ENCODE measurements around the gene VIPR2. TPM values are rescaled to one million over a fixed set of nuclear protein-coding genes. Genes with fewer than 3 reads are reported as not detected.
A peak's percentile ranks its signal among the peaks of the same experiment; 100 is the strongest.
"Not testable (repeated sequence)": the region's sequence is repeated elsewhere in the genome, so short reads cannot be mapped to it uniquely, and the experiment has no call there.

Gene VIPR2
- total RNA-seq, result under 1 TPM; 0.22 to 0.26 TPM
- under 1 TPM in 2 of 3 donors, not detected in 1; 0.17 to 0.62 TPM for polyA plus RNA-seq
- total RNA-seq, result 0 to 0.08 (median 0) reads per million in 6 experiments

GRCh38 chr7:159144758-159145489 is at the start of gene VIPR2:
TSS of gene VIPR2 (minus strand) at chr7:159144867. CDS start at chr7:159144771, 96 bp downstream.
- peaks cover 5 to 42% (median 18%) of the 10 kb centered on the region in 5 donors for H3K27me3 Mint-ChIP-seq
- H3K36me3 Mint-ChIP-seq, result no peaks in the 10 kb centered on the region
- H3K4me1 Mint-ChIP-seq, result peaks cover 0 to 11% (median 3%) of the 10 kb centered on the region in 4 donors
- POLR2A ChIA-PET, result no interaction called here
- H3K9me3 Mint-ChIP-seq, result no peaks in the 10 kb centered on the region
- no peak within 1 kb of the TSS for H3K27ac Mint-ChIP-seq
- ATAC-seq (peak; percentile 49 to 57), DNase-seq (peak in 3 of 10 donors; percentile 10 to 28 (median 18))
- H3K4me3 Mint-ChIP-seq, result peak within 1 kb of the TSS; percentile 62 to 83 (median 70)

GRCh38 chr7:159193543-159194090 is 49.0 kb upstream of the VIPR2 start:
- no peak overlapping the region for H3K4me3 Mint-ChIP-seq
- H3K9me3 Mint-ChIP-seq, result peaks cover 0 to 4% (median 0%) of the 10 kb centered on the region in 9 donors
- DNase-seq (no peak), ATAC-seq (no peak)
- no peaks in the 10 kb centered on the region for H3K36me3 Mint-ChIP-seq
- POLR2A ChIA-PET, result interaction anchor here (0.5 to 0.7 kb wide), 2 partner anchors 135 to 200 kb away, joined by 3 read pairs; no protein-coding TSS in a partner anchor
- H3K4me1 Mint-ChIP-seq, result peaks cover 12 to 56% (median 36%) of the 10 kb centered on the region in 4 donors
- peaks cover 0 to 9% (median 2%) of the 10 kb centered on the region in 5 donors for H3K27me3 Mint-ChIP-seq
- peak overlapping the region in 3 of 10 donors; percentile 3 to 49 (median 9) for H3K27ac Mint-ChIP-seq

DNA sequence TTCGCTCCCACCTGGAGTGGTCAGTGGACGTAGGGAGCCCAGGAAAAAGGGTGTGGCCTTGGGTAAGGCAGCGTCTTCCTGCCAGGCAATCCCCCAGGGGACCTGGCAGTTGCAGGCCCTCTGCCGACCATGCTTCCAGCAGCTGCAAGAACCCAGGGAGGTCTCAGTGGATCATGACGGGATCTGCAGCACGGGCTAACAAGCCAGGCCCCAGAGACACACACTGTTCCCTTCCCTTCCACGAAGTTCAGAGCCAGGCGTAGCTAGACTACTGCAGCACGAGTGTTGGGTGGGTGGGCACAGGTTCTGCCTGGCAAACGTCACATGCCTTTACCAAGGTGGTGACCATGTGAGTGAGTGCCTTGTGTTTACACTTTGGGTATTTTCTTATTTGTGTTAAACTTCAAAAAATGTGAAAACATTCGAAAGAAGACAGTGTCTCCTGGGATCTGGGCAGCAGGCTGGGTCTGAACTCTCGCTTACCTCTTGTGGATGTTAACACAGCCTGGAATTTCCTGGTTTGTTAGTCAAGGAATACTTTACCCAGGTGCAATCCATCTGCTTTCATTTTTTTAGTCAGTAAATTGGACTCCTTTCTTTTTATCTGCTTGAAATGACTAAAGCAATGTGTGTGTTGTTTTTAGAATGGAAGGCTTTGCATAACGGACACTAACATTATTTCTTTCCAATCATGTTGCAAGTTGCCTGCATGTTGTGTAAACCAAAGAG is 48.2 kb upstream of the VIPR2 start:
- no peak for ATAC-seq

DNA sequence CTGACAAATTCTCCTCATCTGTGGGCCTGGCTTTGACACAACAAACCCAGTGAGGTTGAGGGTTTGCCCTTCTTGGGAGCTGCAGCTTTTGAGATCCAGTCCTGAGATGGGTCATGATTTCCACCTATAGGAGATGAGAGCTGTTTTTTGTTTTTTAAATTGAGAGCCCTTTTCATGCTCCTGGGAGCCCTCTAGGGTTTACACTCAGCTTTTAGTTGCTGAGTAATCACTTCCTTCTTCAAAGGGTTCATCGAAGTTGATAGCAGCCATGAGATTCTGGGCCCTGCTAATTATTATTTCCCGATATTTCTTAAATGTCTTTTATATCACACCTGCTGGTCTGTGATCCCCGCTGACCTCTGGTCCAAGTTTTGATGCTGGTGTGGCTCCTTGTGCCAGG is 47.3 kb upstream of the VIPR2 start:
- H3K4me1 Mint-ChIP-seq, result peaks cover 4 to 40% (median 20%) of the 10 kb centered on the region in 4 donors
- no peak overlapping the region for H3K4me3 Mint-ChIP-seq
- peaks cover 0 to 3% (median 0%) of the 10 kb centered on the region in 3 donors for H3K36me3 Mint-ChIP-seq
- DNase-seq (no peak), ATAC-seq (no peak)
- H3K27ac Mint-ChIP-seq, result no peak overlapping the region
- POLR2A ChIA-PET, result no interaction called here
- peaks cover 0 to 19% (median 4%) of the 10 kb centered on the region in 9 donors for H3K9me3 Mint-ChIP-seq
- peaks cover 0 to 9% (median 4%) of the 10 kb centered on the region in 5 donors for H3K27me3 Mint-ChIP-seq

More for the DNA sequence above, 48.2 kb upstream of the VIPR2 start:
- H3K27ac Mint-ChIP-seq, result peak overlapping the region in 1 of 10 donors; percentile 3
- POLR2A ChIA-PET, result no interaction called here
- peaks cover 0 to 9% (median 4%) of the 10 kb centered on the region in 5 donors for H3K27me3 Mint-ChIP-seq
- no peaks in the 10 kb centered on the region for H3K36me3 Mint-ChIP-seq
- H3K4me1 Mint-ChIP-seq, result peaks cover 11 to 48% (median 29%) of the 10 kb centered on the region in 4 donors
- DNase-seq, result no peak
- H3K9me3 Mint-ChIP-seq, result peaks cover 0 to 12% (median 0%) of the 10 kb centered on the region in 9 donors
- no peak overlapping the region for H3K4me3 Mint-ChIP-seq

DNA sequence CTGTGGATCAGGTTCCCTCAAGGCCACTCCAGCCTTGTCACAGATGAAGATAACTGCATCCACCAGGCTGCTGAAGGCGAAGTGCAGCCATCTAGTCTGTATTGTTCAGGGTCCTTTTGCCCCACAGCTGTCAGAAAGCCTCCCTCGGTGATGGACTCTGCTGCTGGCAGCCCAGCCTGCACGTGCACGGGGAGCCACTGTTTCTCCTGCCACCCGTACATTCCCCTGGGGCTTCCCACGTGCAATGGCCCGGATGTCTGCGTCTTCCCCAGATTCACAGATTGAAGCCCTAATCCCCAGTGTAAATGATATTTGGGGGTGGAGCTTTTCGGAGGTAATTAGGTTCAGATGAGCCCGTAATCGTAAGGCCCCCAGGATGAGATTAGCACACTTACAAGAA is 46.6 kb upstream of the VIPR2 start:
- DNase-seq (no peak), ATAC-seq (no peak)
- Mint-ChIP-seq H3K4me3 (no peak overlapping the region), H3K27me3 (peaks cover 3 to 16% (median 9%) of the 10 kb centered on the region in 5 donors), H3K36me3 (peaks cover 4 to 7% (median 7%) of the 10 kb centered on the region in 3 donors), H3K27ac (no peak overlapping the region), H3K9me3 (peaks cover 0 to 19% (median 9%) of the 10 kb centered on the region in 9 donors), H3K4me1 (peaks cover 0 to 33% (median 14%) of the 10 kb centered on the region in 4 donors)
- POLR2A ChIA-PET, result no interaction called here

- POLR2A ChIA-PET, result no interaction called here
- no peak for ATAC-seq
- H3K9me3 Mint-ChIP-seq, result peaks cover 2 to 30% (median 19%) of the 10 kb centered on the region in 9 donors
Observed at GRCh38 chr7:159188011-159188410, 43.3 kb upstream of the VIPR2 start.

GRCh38 chr7:159179241-159179640 is 34.6 kb upstream of the VIPR2 start:
- H3K9me3 Mint-ChIP-seq, result peaks cover 0 to 17% (median 9%) of the 10 kb centered on the region in 9 donors
- peaks cover 9 to 17% (median 14%) of the 10 kb centered on the region in 4 donors for H3K4me1 Mint-ChIP-seq
- no peak for ATAC-seq
- peaks cover 0 to 26% (median 11%) of the 10 kb centered on the region in 5 donors for H3K27me3 Mint-ChIP-seq
- no peak overlapping the region for H3K4me3 Mint-ChIP-seq
- no peak overlapping the region for H3K27ac Mint-ChIP-seq
- POLR2A ChIA-PET, result no interaction called here
- no peak for DNase-seq
- peaks cover 0 to 4% (median 2%) of the 10 kb centered on the region in 3 donors for H3K36me3 Mint-ChIP-seq

More at GRCh38 chr7:159188011-159188410, 43.3 kb upstream of the VIPR2 start:
- Mint-ChIP-seq H3K27me3 (peaks cover 11 to 41% (median 26%) of the 10 kb centered on the region in 5 donors), H3K4me3 (no peak overlapping the region), H3K36me3 (peaks cover 5 to 28% (median 13%) of the 10 kb centered on the region in 3 donors), H3K27ac (no peak overlapping the region), H3K4me1 (peaks cover 0 to 6% (median 1%) of the 10 kb centered on the region in 4 donors)
- DNase-seq, result no peak

DNA sequence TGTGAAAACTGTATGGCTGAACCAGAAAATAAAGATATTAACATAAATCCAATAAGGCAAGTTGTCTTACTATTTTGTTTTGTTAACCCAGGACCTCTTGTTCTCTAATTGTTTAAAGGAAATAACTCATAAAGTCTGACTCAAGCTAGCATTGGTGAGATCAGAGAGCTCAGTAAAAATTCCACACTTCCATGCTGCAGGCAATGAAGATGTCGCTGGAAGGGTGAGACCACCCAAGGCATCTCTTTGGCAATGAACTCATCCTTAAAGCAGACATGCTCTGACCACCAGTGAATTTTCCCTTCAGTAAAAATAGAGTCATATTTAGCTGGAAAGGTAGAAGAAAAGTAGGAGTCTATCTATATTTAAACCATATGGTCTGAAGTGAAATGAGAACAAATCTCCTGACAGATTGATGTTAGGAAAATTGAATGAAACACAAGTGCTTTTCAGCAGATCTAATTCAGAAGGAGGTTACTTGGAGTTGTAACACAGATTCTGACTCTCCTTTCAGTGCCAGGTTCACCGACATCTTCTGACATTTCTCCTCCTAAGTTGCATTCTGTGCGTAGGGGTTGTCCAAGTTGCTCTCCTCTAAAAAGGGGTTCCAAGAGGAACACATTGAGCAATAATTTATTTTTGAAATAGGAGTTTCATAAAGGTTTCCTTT is 32.8 kb upstream of the VIPR2 start:
- no peak overlapping the region for H3K4me3 Mint-ChIP-seq
- no peak overlapping the region for H3K27ac Mint-ChIP-seq
- H3K9me3 Mint-ChIP-seq, result peaks cover 0 to 19% (median 10%) of the 10 kb centered on the region in 9 donors
- peaks cover 0 to 2% (median 0%) of the 10 kb centered on the region in 3 donors for H3K36me3 Mint-ChIP-seq
- DNase-seq, result no peak
- peaks cover 0 to 22% (median 4%) of the 10 kb centered on the region in 5 donors for H3K27me3 Mint-ChIP-seq
- POLR2A ChIA-PET, result no interaction called here
- H3K4me1 Mint-ChIP-seq, result peaks cover 12 to 26% (median 23%) of the 10 kb centered on the region in 4 donors
- no peak for ATAC-seq

GRCh38 chr7:159175792-159176191 is 31.1 kb upstream of the VIPR2 start:
- Mint-ChIP-seq H3K36me3 (peaks cover 0 to 2% (median 0%) of the 10 kb centered on the region in 3 donors), H3K27ac (peak overlapping the region; percentile 1 to 90 (median 69)), H3K4me3 (peak overlapping the region in 2 of 10 donors; percentile 2 to 74), H3K9me3 (peaks cover 0 to 19% (median 10%) of the 10 kb centered on the region in 9 donors), H3K4me1 (peaks cover 12 to 26% (median 23%) of the 10 kb centered on the region in 4 donors), H3K27me3 (peaks cover 0 to 22% (median 4%) of the 10 kb centered on the region in 5 donors)
- ATAC-seq (peak in 1 of 2 donors; percentile 52), DNase-seq (peak in 3 of 10 donors; percentile 5 to 32 (median 10))
- POLR2A ChIA-PET, result no interaction called here

- Mint-ChIP-seq H3K27me3 (peaks cover 0 to 17% (median 0%) of the 10 kb centered on the region in 5 donors), H3K9me3 (peaks cover 0 to 18% (median 9%) of the 10 kb centered on the region in 9 donors), H3K4me3 (peak overlapping the region in 1 of 10 donors; percentile 55), H3K27ac (peak overlapping the region in 4 of 10 donors; percentile 28 to 71 (median 51)), H3K4me1 (peaks cover 12 to 26% (median 23%) of the 10 kb centered on the region in 4 donors)
- H3K36me3 Mint-ChIP-seq, POLR2A ChIA-PET: not testable (repeated sequence)
- ATAC-seq (peak in 1 of 2 donors; percentile 40), DNase-seq (peak in 3 of 10 donors; percentile 23 to 55 (median 31))
Observed at GRCh38 chr7:159175100-159175499, 30.4 kb upstream of the VIPR2 start.

- no peak for ATAC-seq
- H3K9me3 Mint-ChIP-seq, result peaks cover 0 to 18% (median 9%) of the 10 kb centered on the region in 9 donors
- no peak for DNase-seq
- peaks cover 0 to 9% (median 0%) of the 10 kb centered on the region in 5 donors for H3K27me3 Mint-ChIP-seq
- no peak overlapping the region for H3K27ac Mint-ChIP-seq
- peaks cover 12 to 26% (median 23%) of the 10 kb centered on the region in 4 donors for H3K4me1 Mint-ChIP-seq
- no peak overlapping the region for H3K4me3 Mint-ChIP-seq
- POLR2A ChIA-PET, result no interaction called here
- H3K36me3 Mint-ChIP-seq, result no peaks in the 10 kb centered on the region
Observed at GRCh38 chr7:159172400-159172799, 27.7 kb upstream of the VIPR2 start.

Measured in naive thymus-derived CD8-positive, alpha-beta T cell (primary cell).